ENCODE results near the gene FBXO22.
"Not testable (repeated sequence)": the region's sequence is repeated elsewhere in the genome, so short reads cannot be mapped to it uniquely, and the experiment has no call there.

Gene FBXO22

GRCh38 chr15:75903331-75904239 is at the start of gene FBXO22:
TSS of gene FBXO22 (plus strand) at chr15:75903878. CDS start at chr15:75903964, 86 bp downstream.
- peak; percentile 89 for DNase-seq (ENCODE audit: low spot score)

GRCh38 chr15:75857886-75858285 is 45.8 kb upstream of the FBXO22 start:
- no peak for DNase-seq (ENCODE audit: low spot score)

- no peak for DNase-seq (ENCODE audit: low spot score)
These were observed 41.8 kb upstream of the FBXO22 start for GRCh38 chr15:75861750-75862402.

GRCh38 chr15:75862796-75863195 is 40.9 kb upstream of the FBXO22 start:
- DNase-seq (ENCODE audit: low spot score): no peak

GRCh38 chr15:75864213-75865059 is 39.2 kb upstream of the FBXO22 start:
- DNase-seq (ENCODE audit: low spot score): no peak

GRCh38 chr15:75866045-75866444 is 37.6 kb upstream of the FBXO22 start:
- DNase-seq (ENCODE audit: low spot score): not testable (repeated sequence)

- DNase-seq (ENCODE audit: low spot score): no peak
These were observed 36.8 kb upstream of the FBXO22 start for GRCh38 chr15:75866916-75867315.

GRCh38 chr15:75867449-75867848 is 36.2 kb upstream of the FBXO22 start:
- DNase-seq (ENCODE audit: low spot score): no peak

GRCh38 chr15:75868019-75868418 is 35.7 kb upstream of the FBXO22 start:
- no peak for DNase-seq (ENCODE audit: low spot score)

- DNase-seq (ENCODE audit: low spot score): no peak
These were observed 34.2 kb upstream of the FBXO22 start for GRCh38 chr15:75869446-75869845.

GRCh38 chr15:75871589-75871988 is 32.1 kb upstream of the FBXO22 start:
- not testable (repeated sequence) for DNase-seq (ENCODE audit: low spot score)

GRCh38 chr15:75872403-75872990 is 31.2 kb upstream of the FBXO22 start:
- DNase-seq (ENCODE audit: low spot score): no peak

- no peak for DNase-seq (ENCODE audit: low spot score)
These were observed 19.6 kb upstream of the FBXO22 start for GRCh38 chr15:75884041-75884440.

- DNase-seq (ENCODE audit: low spot score): no peak
These were observed 16.5 kb upstream of the FBXO22 start for GRCh38 chr15:75887178-75887577.

GRCh38 chr15:75891895-75892294 is 11.8 kb upstream of the FBXO22 start:
- peak; percentile 9 for DNase-seq (ENCODE audit: low spot score)

GRCh38 chr15:75895731-75896130 is 7.9 kb upstream of the FBXO22 start:
- DNase-seq (ENCODE audit: low spot score): no peak

GRCh38 chr15:75900577-75900976 is 3.1 kb upstream of the FBXO22 start:
- DNase-seq (ENCODE audit: low spot score): no peak

GRCh38 chr15:75902129-75902557 is 1.5 kb upstream of the FBXO22 start:
- no peak for DNase-seq (ENCODE audit: low spot score)

GRCh38 chr15:75905231-75905630 is 1.6 kb downstream of the FBXO22 start:
- DNase-seq (ENCODE audit: low spot score): no peak

- not testable (repeated sequence) for DNase-seq (ENCODE audit: low spot score)
These were observed 6.7 kb downstream of the FBXO22 start for GRCh38 chr15:75910355-75910754.

- no peak for DNase-seq (ENCODE audit: low spot score)
These were observed 13.3 kb downstream of the FBXO22 start for GRCh38 chr15:75916978-75917377.

- DNase-seq (ENCODE audit: low spot score): no peak
These were observed 14.5 kb downstream of the FBXO22 start for GRCh38 chr15:75918135-75918534.
